AG04450 (cell line): Measurements from ENCODE around the gene RNF186. TPM values are rescaled to one million over a fixed set of nuclear protein-coding genes. Genes with fewer than 3 reads are reported as not detected.

Experiments
- CTCF ChIA-PET: fragments of 300-600, 350-600 bp; formaldehyde crosslinking; extraction: SDS; loops from one replicate; lab custom pipeline; 2022; ENCODE audit warnings: antibody characterized with exemption, inconsistent platforms; lab: Charles Lee
- POLR2A ChIA-PET: fragments of 350-600 bp; formaldehyde crosslinking; extraction: SDS; loops from one replicate; lab custom pipeline; 2021; ENCODE audit warnings: antibody characterized with exemption, inconsistent platforms; lab: Yijun Ruan, JAX
- DNase-seq: peaks from one replicate; pipeline ENCODE4 v3.0.0-alpha.2; 2011; ENCODE audit warnings: low read depth, low spot score
- H3K27ac ChIP-seq: one replicate; pipeline ENCODE4 v1.5.1; 2012; ENCODE audit warnings: low read depth, low read length, control low read depth
- H3K27me3 ChIP-seq: one replicate; pipeline ENCODE4 v1.6.0; 2012; ENCODE audit warnings: low read length; ENCODE audit not compliant: control insufficient read depth, insufficient read depth
- H3K4me3 ChIP-seq: 2 replicates; pipeline ENCODE4 v1.5.1; 2011; ENCODE audit warnings: mild to moderate bottlenecking, low read depth, low read length, control low read depth
- H3K9me3 ChIP-seq: 2 replicates; pipeline ENCODE4 v1.5.1; 2012; ENCODE audit warnings: low read length; ENCODE audit not compliant: control insufficient read depth, insufficient read depth
- CTCF ChIP-seq: IDR thresholded peaks from 2 replicates; pipeline ENCODE4 v1.5.1; 2011; ENCODE audit warnings: low read depth, low read length, control low read depth, inconsistent platforms
- polyA plus RNA-seq: library from polyadenylated mRNA; depleted of rRNA; stranded (reverse); fragments of >200 nt; gene quantifications from 2 replicates; pipeline ENCODE4 v1.2.3, GENCODE V29; 2011

Gene RNF186
- polyA plus RNA-seq, 1 experiment = not detected

GRCh38 chr1:19844731-19845495 is 29.8 kb upstream of the RNF186 start:
- H3K27ac ChIP-seq = no peak overlapping the region
- POLR2A ChIA-PET = no interaction called here
- no peak for TF ChIP-seq CTCF
- no peak overlapping the region for H3K4me3 ChIP-seq
- DNase-seq = no peak
- CTCF ChIA-PET = interaction anchor here (0.7 to 1.1 kb wide), 2 partner anchors 34 to 36 kb away, joined by 3 read pairs; no protein-coding TSS in a partner anchor
- H3K9me3 ChIP-seq = no peaks in the 10 kb centered on the region
- H3K27me3 ChIP-seq = peaks cover 20% of the 10 kb centered on the region

DNA sequence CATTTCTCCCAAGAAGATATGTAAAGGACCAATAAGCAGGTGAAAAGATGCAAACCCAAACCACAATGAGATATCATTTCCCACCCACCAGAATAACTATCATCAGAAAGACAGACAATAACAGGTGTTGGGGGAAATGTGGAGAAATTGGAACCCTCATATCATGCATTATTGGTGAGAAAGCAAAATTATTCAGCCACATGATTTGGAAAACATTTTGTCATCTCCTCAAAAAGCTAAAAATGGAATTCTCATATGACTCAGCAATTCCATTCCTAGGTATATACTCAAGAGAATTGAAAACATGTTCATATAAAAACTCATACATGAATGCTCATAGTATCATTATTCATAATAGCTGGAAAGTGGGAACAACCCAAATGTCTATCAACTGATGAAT is 25.1 kb upstream of the RNF186 start:
- POLR2A ChIA-PET = no interaction called here
- no peak overlapping the region for H3K4me3 ChIP-seq
- H3K27ac ChIP-seq = no peak overlapping the region
- DNase-seq = no peak
- no peaks in the 10 kb centered on the region for H3K9me3 ChIP-seq
- peaks cover 9% of the 10 kb centered on the region for H3K27me3 ChIP-seq
- no peak for TF ChIP-seq CTCF
- CTCF ChIA-PET = no interaction called here

GRCh38 chr1:19837866-19838265 is 22.8 kb upstream of the RNF186 start:
- Histone ChIP-seq H3K4me3 (no peak overlapping the region), H3K27ac (no peak overlapping the region), H3K27me3 (peaks cover 5% of the 10 kb centered on the region), H3K9me3 (no peaks in the 10 kb centered on the region)
- ChIA-PET POLR2A (interaction anchor here (0.7 kb wide), 1 partner anchor 24 kb away, joined by 4 read pairs; no protein-coding TSS in a partner anchor), CTCF (no interaction called here)
- no peak for TF ChIP-seq CTCF
- no peak for DNase-seq

DNA sequence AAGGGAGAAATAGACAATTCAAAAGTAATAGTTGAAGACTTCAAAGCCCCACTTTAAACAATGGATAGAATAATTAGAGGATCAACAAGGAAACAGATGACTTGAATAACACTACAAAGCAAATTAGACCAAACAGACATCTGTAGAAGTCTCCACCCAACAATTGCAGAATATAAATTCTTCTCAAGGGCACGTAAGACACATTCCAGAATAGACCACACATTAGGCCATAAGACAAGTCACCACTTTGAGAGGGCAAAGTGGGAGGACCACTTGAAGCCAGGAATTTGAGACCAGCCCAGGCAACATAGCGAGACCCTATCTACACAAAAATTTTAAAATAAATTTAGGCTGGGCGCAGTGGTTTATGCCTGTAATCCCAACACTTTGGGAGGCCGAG is 20.5 kb upstream of the RNF186 start:
- no peak for TF ChIP-seq CTCF
- Histone ChIP-seq H3K4me3 (no peak overlapping the region), H3K9me3 (no peaks in the 10 kb centered on the region), H3K27me3 (peaks cover 6% of the 10 kb centered on the region), H3K27ac (no peak overlapping the region)
- DNase-seq = no peak
- ChIA-PET POLR2A (interaction anchor here (0.6 kb wide), 1 partner anchor 760 kb away, joined by 7 read pairs; no protein-coding TSS in a partner anchor), CTCF (no interaction called here)

GRCh38 chr1:19831441-19831840 is 16.4 kb upstream of the RNF186 start:
- ChIA-PET POLR2A (no interaction called here), CTCF (no interaction called here)
- Histone ChIP-seq H3K27ac (no peak overlapping the region), H3K9me3 (no peaks in the 10 kb centered on the region), H3K4me3 (no peak overlapping the region), H3K27me3 (peaks cover 4% of the 10 kb centered on the region)
- TF ChIP-seq CTCF = no peak
- no peak for DNase-seq
